AG04449 (cell line): ENCODE measurements around the gene BEND5.

Source experiments
- CTCF ChIA-PET: fragments of 350-600 bp; formaldehyde crosslinking; extraction: SDS; loops from one replicate; lab custom pipeline; 2021; ENCODE audit warnings: antibody characterized with exemption; lab: Yijun Ruan, JAX
- POLR2A ChIA-PET: fragments of 400-600, 350-600 bp; formaldehyde crosslinking; extraction: SDS; loops from one replicate; lab custom pipeline; 2020; ENCODE audit warnings: antibody characterized with exemption, inconsistent platforms; lab: Yijun Ruan, JAX
- DNase-seq: peaks from one replicate; pipeline ENCODE4 v3.0.0-alpha.2; 2010; ENCODE audit warnings: low read depth, low spot score
- H3K4me3 ChIP-seq: 2 replicates; pipeline ENCODE4 v1.5.1; 2011; ENCODE audit warnings: low read depth, mild to moderate bottlenecking, control low read depth, low read length
- CTCF ChIP-seq: IDR thresholded peaks from one replicate; pipeline ENCODE4 v1.5.1; 2011; ENCODE audit warnings: mild to moderate bottlenecking, moderate library complexity, low read length, control low read depth, inconsistent platforms; ENCODE audit not compliant: insufficient read depth; ENCODE audit errors: missing control alignments

The BEND5 gene

GRCh38 chr1:48695161-48695560 lies 81.5 kb downstream of the BEND5 start:
- no peak overlapping the region for H3K4me3 ChIP-seq
- DNase-seq = no peak
- no peak for TF ChIP-seq CTCF
- ChIA-PET CTCF (interaction anchor here (0.7 to 5.1 kb wide), 3 partner anchors 19 to 28 kb away, joined by 3 to 54 read pairs (median 3); no protein-coding TSS in a partner anchor), POLR2A (no interaction called here)

- no peak for TF ChIP-seq CTCF
- no peak overlapping the region for H3K4me3 ChIP-seq
- DNase-seq = no peak
- ChIA-PET POLR2A (no interaction called here), CTCF (interaction anchor here (5.1 kb wide), 1 partner anchor 17 kb away, joined by 54 read pairs; no protein-coding TSS in a partner anchor)
Observed at GRCh38 chr1:48693674-48694320, 82.9 kb downstream of the BEND5 start.

- ChIA-PET CTCF (interaction anchor here (0.7 kb wide), 1 partner anchor 16 kb away, joined by 7 read pairs; no protein-coding TSS in a partner anchor), POLR2A (no interaction called here)
- DNase-seq = no peak
Observed at GRCh38 chr1:48693180-48693579, 83.5 kb downstream of the BEND5 start.

GRCh38 chr1:48692235-48692634 lies 84.5 kb downstream of the BEND5 start:
- ChIA-PET CTCF (interaction anchor here (0.7 kb wide), 1 partner anchor 15 kb away, joined by 7 read pairs; no protein-coding TSS in a partner anchor), POLR2A (no interaction called here)
- DNase-seq = no peak
- no peak for TF ChIP-seq CTCF
- no peak overlapping the region for H3K4me3 ChIP-seq

More at GRCh38 chr1:48693180-48693579, 83.5 kb downstream of the BEND5 start:
- H3K4me3 ChIP-seq = no peak overlapping the region
- TF ChIP-seq CTCF = no peak

GRCh38 chr1:48691429-48692001 lies 85.2 kb downstream of the BEND5 start:
- ChIA-PET POLR2A (no interaction called here), CTCF (no interaction called here)
- no peak for TF ChIP-seq CTCF
- no peak for DNase-seq
- H3K4me3 ChIP-seq = no peak overlapping the region

- ChIA-PET POLR2A (no interaction called here), CTCF (interaction anchor here (0.9 to 1.5 kb wide), 5 partner anchors 8 to 12 kb away, joined by 3 to 5 read pairs (median 4); no protein-coding TSS in a partner anchor)
- peak; percentile 9 for TF ChIP-seq CTCF
- no peak for DNase-seq
- no peak overlapping the region for H3K4me3 ChIP-seq
Observed at GRCh38 chr1:48688102-48688760, 88.5 kb downstream of the BEND5 start.
